ENCODE data around the gene VWA8. TPM values are rescaled to one million over a fixed set of nuclear protein-coding genes. Genes with fewer than 3 reads are reported as not detected.
A peak's percentile ranks its signal among the peaks of the same experiment; 100 is the strongest.
"Not testable (repeated sequence)": the region's sequence is repeated elsewhere in the genome, so short reads cannot be mapped to it uniquely, and the experiment has no call there.

VWA8 gene
- total and polyA plus RNA-seq, 2 experiments from 2014 or later, result 6.3 to 24.6 TPM

GRCh38 chr13:41648314-41648935 is 312.5 kb downstream of the VWA8 start:
- no peaks in the 10 kb centered on the region for H3F3A ChIP-seq (replicated peaks; ENCODE audit: low read depth)
- TF ChIP-seq CREB1 (CRISPR knock-in tag; IDR thresholded peaks at IDR 0.05; ENCODE audit: low read depth) (no peak), STAT1 (IDR thresholded peaks at IDR 0.05; ENCODE audit: unreplicated experiment) (no peak), EZH2phosphoT487 (IDR thresholded peaks at IDR 0.05; ENCODE audit: unreplicated experiment) (no peak), ZNF114 (CRISPR knock-in tag; IDR thresholded peaks at IDR 0.05) (no peak), POLR2AphosphoS5 (IDR thresholded peaks at IDR 0.05; ENCODE audit: low read depth) (no peak), CTCF (conservative IDR thresholded peaks at IDR 0.05; ENCODE audit: low read depth in 2 of 2) (no peak), NANOG (IDR thresholded peaks at IDR 0.05; ENCODE audit: borderline replicate concordance) (no peak), EZH2 (IDR thresholded peaks at IDR 0.05; ENCODE audit: low read depth, unreplicated experiment) (no peak)

GRCh38 chr13:41647699-41648313 is 313.1 kb downstream of the VWA8 start:
- not testable (repeated sequence) for DNase-seq (ENCODE audit: low spot score); H4K20me1 ChIP-seq (replicated peaks; ENCODE audit: insufficient read depth); H3K9me2 ChIP-seq (ENCODE audit: insufficient read depth); H3K27me3 ChIP-seq (ENCODE audit: insufficient read depth); H3K9me3 Mint-ChIP-seq; H3K36me3 Mint-ChIP-seq (ENCODE audit: low read depth); H3K27ac Mint-ChIP-seq; H3K4me3 ChIP-seq; H3K27me3 Mint-ChIP-seq (ENCODE audit: insufficient read depth, low read depth, poor library complexity); H3K79me2 ChIP-seq (replicated peaks; ENCODE audit: insufficient read depth); H2AFZ ChIP-seq; H3K36me3 ChIP-seq (ENCODE audit: insufficient read depth); H3K4me3 Mint-ChIP-seq; H3F3A ChIP-seq (replicated peaks; ENCODE audit: low read depth); ATAC-seq
- Histone ChIP-seq H3K4me1 (ENCODE audit: insufficient read depth) (peaks cover 10% of the 10 kb centered on the region), H3K27ac (ENCODE audit: low read depth) (0 out of 2 replicates have a peak overlapping the region, but pooled peaks have one; percentile 12), H3K4me2 (peak overlapping the region; percentile 4; the same call in 1 of the 2 replicates)
- peaks cover 13% of the 10 kb centered on the region; the same call in 2 of the 3 replicates for H3K4me1 Mint-ChIP-seq

More at GRCh38 chr13:41648314-41648935, 312.5 kb downstream of the VWA8 start:
- no peaks in the 10 kb centered on the region for H4K20me1 ChIP-seq (replicated peaks; ENCODE audit: insufficient read depth)
- H3K27me3 ChIP-seq (ENCODE audit: insufficient read depth), result no peaks in the 10 kb centered on the region
- peaks cover 4% of the 10 kb centered on the region for H3K27me3 Mint-ChIP-seq (ENCODE audit: insufficient read depth, low read depth, poor library complexity)
- no peaks in the 10 kb centered on the region for H3K79me2 ChIP-seq (replicated peaks; ENCODE audit: insufficient read depth)
- H3K36me3 Mint-ChIP-seq (ENCODE audit: low read depth), result no peaks in the 10 kb centered on the region
- H3K27ac ChIP-seq (ENCODE audit: low read depth), result no peak overlapping the region
- DNase-seq (ENCODE audit: low spot score) (peak; percentile 33), ATAC-seq (no peak)
- no peaks in the 10 kb centered on the region for H3K36me3 ChIP-seq (ENCODE audit: insufficient read depth)
- no peak overlapping the region for H3K27ac Mint-ChIP-seq
- H3K9me2 ChIP-seq (ENCODE audit: insufficient read depth), result no peaks in the 10 kb centered on the region
- no peak overlapping the region for H3K4me3 Mint-ChIP-seq
- peak overlapping the region; percentile 4; the same call in 1 of the 2 replicates for H3K4me2 ChIP-seq
- H3K4me3 ChIP-seq, result no peak overlapping the region
- H3K9me3 Mint-ChIP-seq, result no peaks in the 10 kb centered on the region
- H2AFZ ChIP-seq, result no peak overlapping the region
- peaks cover 10% of the 10 kb centered on the region for H3K4me1 ChIP-seq (ENCODE audit: insufficient read depth)
- peaks cover 13% of the 10 kb centered on the region; the same call in 2 of the 3 replicates for H3K4me1 Mint-ChIP-seq

Data from GM23338 (cell line).